Fibroblast of skin of left biceps (primary cell): ENCODE data around the gene SLC35E2B.
"Not testable (repeated sequence)": the region's sequence is repeated elsewhere in the genome, so short reads cannot be mapped to it uniquely, and the experiment has no call there.

Experiments
- DNase-seq, 2 experiments: peaks; one replicate each; pipeline ENCODE4 v3.0.0-alpha.2; 2013; ENCODE audit warnings: low read depth in 2 of 2

SLC35E2B gene

GRCh38 chr1:1692714-1693647 lies at the start of gene SLC35E2B:
Gene SLC35E2B (minus strand): TSS chr1:1692795. CDS start chr1:1676699, 16,096 bp downstream.
- peak; percentile 82 to 86 for DNase-seq

DNA sequence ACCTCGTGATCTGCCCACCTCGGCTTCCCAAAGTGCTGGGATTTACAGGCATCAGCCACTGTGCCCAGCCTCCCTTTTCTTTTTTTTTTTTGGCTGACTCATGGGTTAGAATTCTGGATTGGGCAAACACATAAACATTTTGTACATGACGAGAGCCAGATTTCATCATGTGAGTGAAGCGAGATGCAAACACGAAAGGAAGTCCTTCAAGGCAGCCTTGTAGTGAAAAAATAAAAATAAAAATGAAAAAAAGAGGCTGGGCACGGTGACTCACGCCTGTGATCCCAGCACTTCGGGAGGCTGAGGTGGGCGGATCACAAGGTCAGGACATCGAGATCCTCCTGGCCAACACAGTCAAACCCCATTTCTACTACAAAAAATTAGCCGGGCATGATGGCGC lies 48.4 kb upstream of the SLC35E2B start:
- peak; percentile 49 to 51 for DNase-seq

DNA sequence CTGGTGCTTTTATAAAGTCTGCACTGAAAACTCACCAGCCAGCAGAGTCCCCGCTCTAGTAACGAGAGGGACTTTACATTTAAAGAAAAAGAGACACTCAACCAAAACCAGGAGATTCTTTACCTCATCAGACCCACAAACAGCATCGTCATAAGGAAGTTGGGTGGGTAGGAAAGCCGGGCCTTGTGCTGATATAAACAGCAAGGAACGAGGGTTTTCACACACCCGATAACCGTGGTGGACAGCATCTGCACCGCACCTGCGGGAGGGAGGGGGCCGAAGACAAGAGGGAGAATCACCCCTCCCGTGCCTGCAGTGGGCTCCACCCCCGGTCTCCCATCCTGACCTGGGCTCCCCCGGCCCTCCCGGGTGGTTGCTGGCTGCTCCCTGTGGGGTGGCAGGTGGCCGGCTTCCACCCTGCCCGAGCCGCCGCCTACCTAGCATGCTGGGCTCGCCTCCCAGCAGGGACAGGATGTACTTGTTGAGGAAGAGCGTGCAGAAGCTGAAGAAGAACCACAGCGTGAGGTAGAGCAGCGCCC lies 46.3 kb upstream of the SLC35E2B start:
- not testable (repeated sequence) for DNase-seq

- not testable (repeated sequence) for DNase-seq
Observed at GRCh38 chr1:1737675-1738590, 45.3 kb upstream of the SLC35E2B start.

GRCh38 chr1:1732381-1732780 lies 39.8 kb upstream of the SLC35E2B start:
- no peak for DNase-seq

- no peak for DNase-seq
Observed at GRCh38 chr1:1730870-1731269, 38.3 kb upstream of the SLC35E2B start.

GRCh38 chr1:1730230-1730629 lies 37.6 kb upstream of the SLC35E2B start:
- not testable (repeated sequence) for DNase-seq

DNA sequence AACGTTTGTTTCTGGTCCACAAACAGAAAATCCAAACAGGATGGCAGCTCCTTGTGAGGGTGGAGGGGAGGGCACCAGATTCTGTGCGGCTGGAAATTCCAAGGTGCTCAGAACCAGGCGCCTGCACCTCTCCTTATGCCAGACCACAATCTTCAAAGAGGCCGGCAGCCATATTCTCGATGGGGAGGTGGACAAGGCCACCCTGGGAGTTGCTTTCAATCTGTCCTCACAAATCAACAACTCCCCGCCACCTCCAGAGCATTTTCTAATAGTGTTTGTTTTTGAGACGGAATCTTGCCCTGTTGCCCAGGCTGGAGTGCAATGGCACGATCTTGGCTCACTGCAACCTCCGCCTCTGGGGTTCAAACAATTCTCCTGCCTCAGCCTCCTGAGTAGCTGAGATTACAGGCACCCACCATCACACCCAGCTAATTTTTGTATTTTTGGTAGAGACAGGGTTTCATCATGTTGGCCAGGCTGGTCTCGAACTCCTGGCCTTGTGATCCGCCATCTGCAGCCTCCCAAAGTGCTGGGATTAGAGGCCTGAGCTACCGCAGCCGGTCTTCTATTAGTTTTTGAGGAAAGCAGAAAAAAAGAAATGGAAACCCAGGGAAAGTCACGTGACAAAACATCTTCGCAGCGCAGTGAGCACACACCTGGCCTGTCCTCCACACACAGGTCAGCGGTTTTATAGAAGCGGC lies 36.7 kb upstream of the SLC35E2B start:
- not testable (repeated sequence) for DNase-seq

DNA sequence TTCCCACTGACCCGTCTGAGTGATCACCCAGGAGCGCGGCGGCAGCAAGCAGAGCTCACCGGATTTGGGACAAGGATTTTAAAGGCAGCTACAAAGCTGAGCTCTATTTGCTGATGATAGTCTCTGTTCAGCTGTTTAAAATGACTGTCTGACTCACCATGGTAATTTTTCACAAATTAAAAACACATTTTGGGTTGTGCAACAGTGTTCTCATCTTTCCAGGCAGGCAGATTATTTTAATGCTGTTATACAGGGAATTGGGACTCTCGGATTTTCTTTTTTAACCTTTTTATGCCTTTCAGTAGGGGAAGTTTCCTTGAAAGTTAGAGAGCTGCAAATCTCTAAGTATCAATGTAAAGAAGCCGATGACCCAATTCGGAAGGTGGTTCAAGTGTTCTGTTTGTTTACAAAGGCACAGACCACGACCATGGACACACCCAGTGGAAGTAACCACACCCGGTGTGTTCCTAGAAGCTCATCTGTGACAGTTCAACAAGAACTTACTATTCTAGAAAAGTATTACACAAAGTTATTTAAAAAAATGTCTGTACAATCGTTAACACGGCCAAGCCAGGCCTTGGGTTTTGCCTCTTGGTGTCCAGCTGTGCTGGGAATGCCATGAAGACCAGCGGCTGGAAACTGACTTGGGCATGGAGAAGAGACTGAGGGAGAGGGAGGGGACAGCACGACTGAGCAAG lies 35.9 kb upstream of the SLC35E2B start:
- DNase-seq, result peak; percentile 64 to 66

- not testable (repeated sequence) for DNase-seq
Observed at GRCh38 chr1:1727131-1727651, 34.6 kb upstream of the SLC35E2B start.

DNA sequence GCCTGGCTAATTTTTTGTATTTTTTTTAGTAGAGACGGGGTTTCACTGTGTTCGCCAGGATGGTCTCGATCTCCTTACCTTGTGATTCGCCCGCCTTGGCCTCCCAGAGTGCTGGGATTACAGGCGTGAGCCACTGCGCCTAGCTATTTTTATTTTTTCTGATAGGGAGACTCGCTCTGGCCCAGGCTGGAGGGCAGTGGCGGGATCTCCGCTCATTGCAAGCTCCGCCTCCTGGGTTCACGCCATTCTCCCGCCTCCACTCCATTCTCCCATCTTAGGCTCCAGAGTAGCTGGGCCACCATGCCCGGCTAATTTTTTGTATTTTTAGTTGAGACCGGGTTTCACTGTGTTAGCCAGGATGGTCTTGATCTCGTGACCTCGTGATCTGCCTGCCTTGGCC lies 33.5 kb upstream of the SLC35E2B start:
- DNase-seq, result not testable (repeated sequence)

DNA sequence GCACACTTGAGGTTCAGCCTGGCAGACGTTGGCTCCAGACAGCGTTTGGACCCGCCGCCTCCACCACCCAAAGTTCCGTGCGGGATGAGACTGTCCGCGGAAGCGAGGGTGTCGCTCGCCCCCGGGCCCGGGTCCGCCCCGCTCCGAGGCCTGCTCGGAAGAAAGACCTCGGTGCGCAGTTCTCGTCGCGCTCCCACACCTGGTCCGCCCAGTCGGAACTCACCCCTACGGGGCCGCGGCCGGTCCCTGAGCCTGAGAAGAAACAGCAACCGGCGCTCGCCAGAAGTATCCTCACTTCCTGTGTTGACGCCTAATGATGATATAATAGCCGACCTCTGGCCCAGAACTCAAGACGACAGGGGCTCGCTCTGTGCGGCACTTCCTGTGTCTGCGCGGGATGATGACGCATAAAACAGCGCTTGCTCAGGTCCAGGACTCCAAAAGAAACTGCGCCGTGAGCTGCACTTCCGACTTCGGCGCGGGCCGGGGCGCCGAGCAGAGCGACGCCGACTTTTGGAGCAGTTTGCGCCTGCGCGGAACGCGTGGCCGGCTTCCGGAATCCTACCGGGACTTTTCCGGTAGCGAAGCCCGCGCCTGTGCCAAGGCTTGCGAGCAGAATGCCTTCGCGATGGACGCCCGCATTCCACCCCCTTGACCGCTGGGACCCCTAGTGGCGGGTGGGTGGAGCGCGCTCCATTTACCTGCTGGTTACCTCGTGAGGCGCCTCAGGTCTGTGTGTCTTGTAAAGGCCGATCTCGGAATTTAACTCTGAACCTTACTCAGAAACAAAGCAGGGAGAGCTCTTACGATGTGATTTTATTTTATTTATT lies 31.7 kb upstream of the SLC35E2B start, which contains the start of gene CDK11A:
TSS of gene CDK11A (minus strand) at position 323 of the 830 bp plus-strand sequence. CDS start 1,539 bp downstream, outside the sequence.
- peak; percentile 99 to 100 for DNase-seq

- DNase-seq, result no peak
Observed at GRCh38 chr1:1721201-1721600, 28.6 kb upstream of the SLC35E2B start.

DNA sequence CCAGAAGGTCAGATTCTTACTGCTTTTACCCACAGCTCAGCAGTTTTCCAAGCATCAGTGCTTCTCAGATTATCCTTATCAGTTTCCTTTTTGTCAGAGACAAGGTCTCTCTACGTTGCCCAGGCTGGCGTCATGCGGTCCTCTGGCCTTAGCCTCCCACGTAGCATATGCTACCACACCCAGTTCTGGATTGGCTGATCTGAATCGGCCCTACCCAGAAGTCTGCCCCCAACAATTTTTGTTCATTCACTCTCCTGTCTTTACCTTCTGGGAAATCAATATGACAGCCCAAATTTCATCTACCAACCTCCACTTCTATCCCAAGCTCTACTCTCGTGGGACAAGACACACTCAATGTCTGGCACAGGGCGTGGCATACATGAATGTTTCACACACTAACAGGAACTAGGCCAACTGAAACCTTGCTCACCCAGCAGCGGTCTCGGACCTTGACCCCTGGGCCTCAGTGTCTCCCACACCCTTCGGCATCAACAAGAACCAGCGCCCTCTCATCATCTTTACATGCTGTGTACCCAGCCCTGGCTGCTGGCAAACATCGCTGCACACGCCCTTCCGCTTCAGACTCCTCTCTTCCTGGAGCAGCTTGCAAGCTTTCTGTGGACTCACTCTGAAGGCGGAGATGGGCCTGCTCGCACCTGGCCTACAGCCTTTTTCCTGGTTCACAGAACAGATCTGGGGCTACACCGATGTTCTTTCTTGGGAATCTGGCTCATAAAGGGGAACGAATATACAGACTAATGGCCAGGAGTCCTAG lies 22.7 kb upstream of the SLC35E2B start:
- DNase-seq, result not testable (repeated sequence)

DNA sequence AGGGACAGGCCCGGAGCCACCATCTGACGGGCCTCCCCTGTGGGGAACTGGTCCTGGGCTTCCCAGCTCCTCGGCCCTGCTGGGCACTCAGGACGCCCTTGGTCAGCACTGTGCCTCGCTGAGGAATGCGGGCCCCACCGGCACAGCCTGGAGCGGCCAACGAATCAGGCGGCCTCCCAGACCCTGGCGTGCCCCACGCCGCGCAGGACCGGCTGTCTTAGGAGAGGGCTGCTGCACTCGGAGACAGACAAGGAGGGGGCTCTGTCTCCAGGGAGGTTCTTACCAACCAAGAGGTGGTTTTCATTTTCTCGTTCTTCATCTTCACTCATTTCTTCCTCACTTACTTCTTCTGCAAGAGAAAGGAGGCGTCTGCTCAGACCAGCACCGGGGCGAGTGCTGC lies 15.3 kb upstream of the SLC35E2B start:
- DNase-seq, result not testable (repeated sequence)

DNA sequence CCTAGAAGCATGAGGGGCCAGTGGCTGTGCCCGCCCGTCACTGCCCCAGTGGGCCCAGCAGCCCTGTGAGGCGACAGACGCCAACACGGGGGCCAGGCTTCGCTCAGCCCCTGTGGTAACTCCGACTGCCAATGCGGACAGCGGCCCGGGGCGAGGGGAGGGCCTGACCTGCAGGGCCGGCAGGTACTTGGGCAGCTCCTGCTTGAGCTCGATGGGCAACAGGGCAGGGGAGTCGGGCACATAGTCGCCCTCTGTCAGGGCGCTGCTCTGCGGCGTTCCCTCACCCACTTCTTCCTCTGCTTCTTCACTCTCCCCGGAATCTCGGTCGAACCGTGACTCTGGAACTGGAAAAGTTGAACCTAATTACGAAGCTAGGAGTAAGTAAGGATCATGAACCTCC lies 14.6 kb upstream of the SLC35E2B start:
- not testable (repeated sequence) for DNase-seq

DNA sequence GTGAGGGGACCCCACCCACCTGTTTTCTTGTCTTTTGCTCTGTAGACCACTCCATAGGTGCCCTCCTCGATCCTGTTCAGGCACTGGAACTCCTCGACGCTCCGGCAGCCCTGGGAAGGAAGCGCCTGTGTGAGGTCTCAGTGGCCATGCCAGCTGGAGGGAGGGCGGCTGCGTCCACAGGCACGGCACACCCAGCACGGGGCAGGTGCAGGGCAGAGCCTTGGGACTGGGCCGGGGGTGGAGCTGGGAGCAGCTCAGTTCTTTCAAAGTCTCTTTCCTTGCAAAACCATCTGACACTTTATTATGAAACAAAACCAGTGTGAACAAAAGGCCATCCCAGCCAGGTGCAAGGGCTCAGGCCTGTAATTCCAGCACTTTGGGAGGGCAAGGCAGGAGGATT lies 13.0 kb upstream of the SLC35E2B start:
- not testable (repeated sequence) for DNase-seq

DNA sequence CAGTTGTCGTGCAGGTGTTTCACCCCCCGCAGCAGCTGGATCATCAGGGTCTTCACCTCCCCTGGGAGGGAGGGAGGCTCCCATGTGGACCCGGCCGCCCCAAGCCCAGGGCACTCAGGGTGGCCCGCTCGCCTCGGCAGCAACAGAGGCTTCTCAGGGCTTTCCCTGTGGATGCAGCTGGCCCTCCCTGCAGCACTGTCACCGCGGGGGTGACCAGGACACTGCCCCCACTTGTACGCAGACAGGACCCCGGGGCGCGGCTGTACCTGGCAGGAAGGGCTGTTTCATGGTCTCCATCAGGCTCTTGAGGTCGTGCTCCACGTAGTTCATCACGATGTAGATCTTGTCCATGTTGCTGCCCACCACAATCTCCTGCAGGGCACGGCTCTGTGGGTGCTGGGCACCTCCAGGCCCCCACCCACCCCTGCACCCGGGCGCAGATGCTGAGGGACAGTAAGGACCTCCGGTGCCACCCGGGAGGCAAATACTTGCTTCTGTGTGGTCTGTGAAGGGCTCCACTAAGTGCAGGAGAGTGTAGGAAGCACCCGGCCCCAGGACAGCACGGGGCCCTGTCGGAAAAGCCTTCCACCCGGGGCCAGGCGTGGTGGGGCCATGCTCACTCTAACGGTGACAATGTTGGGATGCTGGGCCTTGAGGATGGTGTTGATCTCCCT lies 11.8 kb upstream of the SLC35E2B start:
- DNase-seq, result not testable (repeated sequence)
